T-helper 1 cell (primary cell): ENCODE measurements around the gene MAST4.
A peak's percentile ranks its signal among the peaks of the same experiment; 100 is the strongest.

Source experiments
- DNase-seq, 5 donors: peaks; one replicate each; pipeline ENCODE4 v3.0.0-alpha.2; 2012 to 2020

MAST4 gene

DNA sequence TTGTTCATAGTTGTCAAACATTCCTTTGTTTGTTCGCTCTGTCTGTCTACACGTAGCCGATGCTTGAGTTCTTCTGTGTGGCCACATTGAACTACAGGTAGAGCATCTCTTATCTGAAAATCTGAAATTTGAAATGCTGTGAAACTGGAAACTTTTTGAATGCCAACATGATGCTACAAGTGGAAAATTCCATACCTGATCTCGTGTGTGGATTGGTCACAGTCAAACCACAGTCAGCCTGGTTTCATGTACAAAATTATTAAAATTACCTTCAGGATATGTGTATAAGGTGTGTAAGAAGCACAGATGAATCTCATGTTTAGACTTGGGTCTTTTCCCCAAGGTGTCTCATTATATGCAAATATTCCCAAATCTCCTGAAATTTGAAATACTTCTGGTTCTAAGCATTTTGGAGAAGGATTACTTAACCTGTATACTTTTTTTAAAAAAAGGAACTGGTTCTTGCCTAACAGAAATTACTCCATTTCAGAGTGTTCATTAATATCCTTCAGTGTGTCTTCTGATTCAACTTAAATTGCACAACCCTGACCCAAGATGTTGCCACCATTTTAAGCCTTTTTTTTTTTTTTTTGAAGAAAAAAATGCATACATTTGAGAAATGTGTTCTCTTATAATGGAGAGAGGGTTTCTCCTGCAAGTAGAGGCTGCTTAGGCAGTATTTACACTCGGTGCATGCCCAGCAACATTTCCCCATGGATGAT, 254.3 kb downstream of the MAST4 start:
- no peak for DNase-seq

DNA sequence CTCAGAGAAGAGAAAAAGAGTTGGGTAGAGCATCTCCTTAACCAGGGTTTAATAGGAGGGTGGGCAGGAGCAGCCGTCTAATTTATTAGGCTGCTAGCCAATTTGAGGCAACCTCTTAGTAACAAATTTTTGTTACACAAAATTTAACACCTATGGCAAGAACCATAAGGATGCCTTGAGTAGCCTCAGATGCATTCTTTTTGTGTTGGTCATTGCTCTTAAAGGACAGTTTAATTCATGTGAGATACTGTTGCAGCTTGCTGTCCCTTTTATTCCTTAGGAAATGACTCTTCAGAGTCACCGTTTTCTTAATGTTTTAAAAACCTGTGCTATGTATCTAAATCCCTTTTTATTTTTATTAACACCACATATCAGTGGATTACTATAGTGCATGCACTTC, 255.1 kb downstream of the MAST4 start:
- no peak for DNase-seq

DNA sequence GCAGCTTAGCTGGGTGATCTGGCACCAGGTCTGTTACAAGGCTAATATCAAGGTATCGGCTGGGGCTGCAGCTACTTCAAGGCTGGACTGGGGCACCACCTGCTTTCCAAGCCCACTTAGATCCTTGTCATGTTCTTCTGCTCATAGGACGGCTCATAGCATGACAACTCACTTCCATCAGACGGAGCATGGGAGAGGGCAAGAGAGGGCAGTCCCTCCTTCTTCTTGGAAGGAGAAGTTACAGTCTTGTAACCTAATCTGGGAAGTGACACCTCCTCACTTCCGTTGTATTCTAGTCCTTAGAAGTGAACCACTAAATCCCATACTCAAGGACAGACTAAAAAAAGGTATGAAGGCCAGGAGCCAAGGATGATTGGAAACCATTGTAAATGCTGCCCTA, 258.2 kb downstream of the MAST4 start:
- DNase-seq, result no peak

DNA sequence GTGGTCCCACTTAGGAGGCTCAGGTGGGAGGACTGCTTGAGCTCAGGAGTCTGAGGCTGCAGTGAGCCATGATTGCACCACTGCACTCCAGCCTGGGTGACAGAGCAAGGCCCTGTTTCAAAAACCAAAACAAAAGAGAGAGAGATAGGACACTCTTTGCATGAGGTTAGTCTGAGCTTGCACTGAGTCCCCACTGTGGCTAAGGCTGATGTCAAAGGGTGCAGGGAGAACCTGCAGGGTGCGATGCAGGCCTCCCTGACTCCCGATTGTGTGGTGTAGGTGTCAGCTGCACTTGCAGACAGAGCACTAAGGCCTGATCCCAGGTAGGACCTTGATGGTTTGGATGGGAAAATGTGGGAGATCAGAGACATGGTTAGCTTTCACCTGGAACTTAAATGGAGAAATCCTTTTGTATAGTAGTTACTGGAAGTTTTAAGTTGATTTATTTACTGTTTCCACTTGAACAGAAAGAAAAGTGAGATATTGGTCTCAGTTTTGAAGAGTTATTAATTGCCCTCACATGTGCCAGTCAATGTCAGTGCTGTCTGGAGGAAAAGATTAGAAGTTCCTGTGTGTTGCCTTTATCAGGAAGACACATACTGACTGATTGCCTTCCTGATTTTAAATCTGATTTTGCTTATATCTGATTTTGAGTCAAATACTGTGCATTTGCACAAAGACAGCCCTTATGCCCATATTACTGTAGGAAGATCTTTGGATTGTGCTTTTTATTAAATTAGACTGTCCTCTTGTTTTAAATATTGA, 260.0 kb downstream of the MAST4 start:
- no peak for DNase-seq

DNA sequence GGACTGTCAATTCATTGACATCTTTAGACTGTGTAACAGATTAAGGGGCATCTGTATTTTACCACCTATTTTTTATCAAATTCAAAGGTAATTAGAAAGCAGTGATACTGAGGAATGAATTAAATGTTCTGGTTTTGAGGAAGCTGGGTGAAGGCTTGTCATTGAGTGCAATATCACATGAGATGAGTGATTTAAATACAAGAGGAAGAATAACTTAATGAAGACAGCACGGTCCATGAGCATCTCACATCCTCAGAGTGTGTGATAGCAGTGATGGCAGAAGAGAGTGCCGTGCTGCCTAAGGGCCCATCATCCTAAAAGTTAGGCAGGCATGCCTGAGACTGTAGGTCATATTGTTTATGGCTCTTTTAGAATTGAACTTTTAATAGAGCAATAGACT, 263.3 kb downstream of the MAST4 start:
- no peak for DNase-seq

DNA sequence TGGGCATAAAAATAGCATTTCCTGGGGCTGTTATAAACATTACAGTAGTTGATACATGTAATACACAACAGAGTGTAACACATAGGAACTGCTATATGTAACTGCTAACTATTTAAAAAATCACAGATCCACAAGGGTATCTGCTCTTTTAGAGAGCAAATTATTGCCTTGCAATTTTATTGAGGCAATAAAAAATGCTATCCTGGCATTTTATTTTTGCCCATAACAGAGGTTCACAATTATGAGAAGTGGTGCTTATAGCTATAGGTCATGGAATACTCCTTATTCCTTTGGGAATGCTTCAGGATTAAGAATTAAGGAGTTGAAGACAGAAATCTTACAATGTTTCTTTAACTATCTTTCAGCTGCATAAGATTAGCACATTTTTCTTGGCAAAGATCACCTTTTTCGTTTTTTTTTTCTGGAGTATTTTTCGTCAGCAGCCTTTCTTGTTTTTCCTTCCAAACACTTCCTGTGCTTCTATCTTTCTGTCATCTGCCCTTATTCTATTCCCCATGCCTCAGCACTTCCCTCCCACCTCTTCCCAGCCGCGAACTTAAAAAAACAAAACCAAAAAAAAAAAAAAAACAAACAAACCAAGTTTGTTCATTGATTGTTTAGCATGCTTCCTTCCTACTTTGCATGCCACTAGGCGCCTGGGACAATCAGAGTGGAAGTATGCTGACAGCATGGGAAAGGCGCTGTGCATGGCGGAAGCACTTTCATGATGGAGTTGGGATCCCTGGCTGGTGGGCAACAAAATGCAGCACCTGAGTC, 264.2 kb downstream of the MAST4 start:
- no peak for DNase-seq

DNA sequence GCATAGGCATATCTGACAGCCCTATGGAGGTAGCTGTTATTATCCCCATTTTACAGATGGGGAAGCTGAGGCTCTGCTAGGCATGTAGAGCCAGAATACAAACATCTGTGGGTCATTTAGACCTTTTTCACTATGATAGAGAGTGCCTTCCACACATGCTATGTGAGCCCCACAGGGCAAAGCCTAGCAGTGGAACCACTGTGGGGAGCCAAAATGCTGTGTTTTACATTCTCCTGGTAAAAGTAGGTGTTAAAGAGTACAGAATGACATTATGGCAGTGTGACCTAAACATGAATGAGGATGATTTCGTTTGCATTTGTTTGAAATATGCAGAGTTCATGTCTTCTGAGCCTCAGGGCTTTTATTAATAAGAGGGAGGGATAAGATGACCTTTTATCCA, 265.2 kb downstream of the MAST4 start:
- DNase-seq, result no peak

DNA sequence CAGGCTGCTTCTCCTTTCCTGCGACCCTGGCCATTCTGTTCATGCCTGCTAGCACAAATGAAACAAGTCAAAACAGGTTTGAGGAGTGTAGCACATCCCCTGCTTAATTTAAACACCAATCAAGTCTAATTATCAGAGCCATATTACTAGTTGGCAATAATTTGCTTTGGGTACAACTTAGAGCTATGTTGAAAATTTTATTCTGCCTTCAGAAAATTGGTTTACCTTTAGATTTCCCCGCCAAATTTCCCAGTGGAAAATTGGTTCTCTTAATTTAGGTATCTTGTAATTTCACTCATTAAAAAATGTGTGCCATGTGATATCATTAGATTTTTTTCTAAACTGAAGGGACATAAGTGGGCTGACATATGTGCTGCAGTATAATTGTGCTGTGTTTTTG, 265.8 kb downstream of the MAST4 start:
- no peak for DNase-seq

DNA sequence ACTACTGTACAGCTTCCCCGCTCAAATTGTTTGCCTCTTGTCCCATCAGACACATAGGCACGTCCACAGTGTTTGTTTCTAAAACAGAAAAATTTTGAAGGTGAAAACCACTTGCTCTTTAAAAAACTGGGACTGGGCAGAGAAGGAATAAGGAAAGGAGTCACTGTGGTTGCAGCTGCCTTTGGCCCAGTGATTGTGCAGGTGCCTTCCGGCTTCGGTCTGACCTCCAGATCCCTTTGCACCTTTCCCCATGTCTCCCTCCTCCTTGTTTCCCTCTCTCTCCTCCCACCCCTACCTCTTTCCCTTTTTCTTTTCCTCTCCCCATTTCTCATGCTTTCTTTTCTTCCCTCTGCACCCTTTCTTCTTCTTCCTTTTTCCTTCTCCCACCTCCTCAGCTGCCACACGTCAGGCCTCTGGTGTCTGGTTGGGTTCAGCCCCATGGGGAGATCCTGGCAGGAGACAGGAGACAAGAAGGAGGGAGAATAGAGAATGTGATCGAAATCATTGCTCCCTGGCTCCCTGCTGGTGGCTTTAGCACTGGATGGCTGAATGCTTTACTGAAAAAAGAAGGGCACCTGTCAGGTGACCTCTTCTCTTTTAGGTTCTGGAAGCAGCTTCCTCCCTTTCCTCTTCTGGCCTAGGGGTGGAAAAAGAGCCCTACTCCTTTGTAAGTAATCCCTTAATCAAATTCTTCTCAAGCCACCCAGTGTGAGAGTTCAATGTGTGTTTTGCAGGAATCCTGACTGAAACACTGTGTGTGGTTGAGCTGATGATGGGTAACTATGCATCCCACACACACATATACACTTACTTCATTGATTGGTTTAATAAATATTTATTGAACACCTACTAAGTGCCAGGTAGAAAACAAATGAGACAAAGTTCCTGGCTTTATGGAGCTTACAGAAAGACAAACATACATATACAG, 267.3 kb downstream of the MAST4 start:
- DNase-seq, result no peak

DNA sequence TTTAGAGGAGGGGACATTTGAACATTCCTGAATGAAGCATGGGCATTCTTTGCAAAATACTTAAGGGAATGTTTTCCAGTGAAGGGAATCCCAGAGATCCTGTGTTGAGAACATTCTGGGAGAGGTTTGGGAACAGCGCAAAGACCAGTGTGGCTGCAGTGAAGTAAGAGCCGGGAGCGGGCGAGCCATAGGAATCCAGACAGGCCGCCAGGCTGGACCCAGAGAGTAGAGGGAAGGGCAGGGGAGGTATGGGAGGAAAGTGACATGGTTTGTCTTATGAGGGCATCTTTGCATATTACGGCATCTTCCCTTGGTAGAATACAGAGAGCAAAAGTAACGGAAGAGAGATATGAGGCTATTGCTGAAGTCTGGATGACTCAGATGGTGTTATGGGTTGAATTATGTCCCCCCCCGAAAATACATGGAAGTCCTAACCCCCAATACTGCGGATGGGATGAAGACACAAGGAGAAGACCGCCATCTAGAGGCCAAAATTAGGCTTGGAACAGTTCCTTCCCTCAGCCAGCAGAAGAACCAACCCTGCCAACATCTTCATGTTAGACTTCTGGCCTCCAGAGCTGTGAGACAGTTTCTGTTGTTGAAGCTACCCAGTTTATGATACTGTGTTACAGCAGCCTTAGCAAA, 268.2 kb downstream of the MAST4 start:
- peak in 2 of 5 donors; percentile 6 to 71 for DNase-seq

DNA sequence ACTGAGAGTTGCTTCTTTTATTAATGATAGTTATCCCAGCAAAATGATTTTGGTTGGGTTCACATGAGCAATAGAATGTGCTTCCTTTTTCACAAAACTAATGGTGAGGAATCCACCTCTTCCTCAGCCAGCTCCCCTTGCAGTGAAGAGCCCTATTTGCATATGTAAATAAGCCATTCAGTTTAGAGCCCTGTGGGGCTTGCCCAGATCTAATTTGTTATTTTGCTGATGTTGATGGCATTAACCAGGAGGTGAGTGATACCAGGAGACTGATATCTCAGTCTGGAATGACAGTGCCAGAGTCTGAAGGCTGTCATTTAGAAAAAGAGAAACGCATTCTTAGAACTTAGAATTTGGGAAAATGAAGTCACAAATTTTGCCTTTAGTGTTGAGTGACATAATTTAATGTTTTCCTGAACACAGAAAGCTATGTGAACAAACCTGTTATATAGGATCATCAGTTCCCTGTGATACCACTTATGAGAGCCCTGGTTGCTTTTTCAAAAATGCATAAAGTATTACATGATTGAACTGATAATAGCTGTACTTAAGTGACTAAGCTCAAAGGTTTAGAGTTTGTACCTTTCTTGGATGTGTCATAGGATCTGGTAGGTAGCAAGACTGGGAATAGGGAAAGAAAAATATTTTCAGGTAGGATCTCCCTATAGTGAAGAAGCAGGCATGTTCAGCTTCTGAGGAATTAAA, 271.6 kb downstream of the MAST4 start:
- no peak for DNase-seq

DNA sequence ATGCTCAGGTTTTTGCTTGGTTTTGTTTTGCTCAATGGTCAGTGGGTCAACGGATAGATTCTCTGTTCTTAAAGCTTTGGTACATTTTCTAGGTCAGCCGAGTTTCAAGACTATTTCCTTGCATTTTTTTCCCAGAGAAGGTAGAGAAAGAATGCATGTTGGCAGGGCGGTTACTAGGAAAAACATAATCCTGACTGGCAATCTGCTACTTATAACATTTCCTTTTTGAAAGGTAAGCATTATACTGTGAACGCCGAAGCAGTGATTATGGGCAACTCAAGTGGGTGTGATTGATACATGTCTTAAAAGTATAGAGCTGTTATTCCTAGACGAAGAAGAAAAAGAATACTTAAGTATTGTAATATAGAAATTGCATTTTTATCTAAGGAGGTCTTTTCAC, 273.2 kb downstream of the MAST4 start:
- no peak for DNase-seq

DNA sequence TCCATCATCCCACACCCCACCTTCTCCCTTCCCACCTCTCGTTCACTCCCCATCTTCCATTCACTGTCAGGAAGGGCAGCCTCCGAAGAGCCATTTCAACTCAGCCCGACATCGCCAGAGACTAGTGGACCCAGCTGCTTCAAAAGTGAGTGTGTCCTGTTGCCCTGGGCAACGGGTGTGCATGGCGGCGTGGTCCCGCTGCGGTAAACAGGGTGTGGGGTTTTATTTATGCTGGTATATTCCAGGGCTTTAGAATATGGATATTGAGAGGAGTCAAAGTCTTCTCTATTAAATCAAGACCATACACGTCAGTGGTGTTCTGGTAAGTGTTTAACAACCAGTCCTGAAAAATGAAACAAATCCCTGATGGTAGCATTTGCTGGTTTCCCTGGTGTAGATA, 274.5 kb downstream of the MAST4 start:
- no peak for DNase-seq

DNA sequence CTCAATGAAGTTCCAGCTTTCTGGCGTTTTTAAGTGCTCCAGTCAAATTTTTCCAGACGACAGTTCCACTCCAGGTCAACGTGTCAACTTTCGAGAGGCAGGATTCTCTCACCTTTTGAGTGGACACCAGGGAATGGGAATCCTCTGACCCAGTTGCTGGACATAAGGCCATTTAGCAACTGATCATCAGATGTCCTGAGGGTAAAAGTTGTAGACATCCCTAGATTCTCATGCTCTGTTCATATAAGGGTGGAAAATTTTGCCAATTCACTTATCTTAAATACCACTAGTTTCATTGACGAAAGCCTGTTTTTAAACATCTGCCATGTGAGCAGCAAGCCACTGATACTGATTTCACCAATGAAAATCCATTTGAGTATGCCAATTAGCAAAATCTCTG, 275.5 kb downstream of the MAST4 start:
- DNase-seq, result no peak

DNA sequence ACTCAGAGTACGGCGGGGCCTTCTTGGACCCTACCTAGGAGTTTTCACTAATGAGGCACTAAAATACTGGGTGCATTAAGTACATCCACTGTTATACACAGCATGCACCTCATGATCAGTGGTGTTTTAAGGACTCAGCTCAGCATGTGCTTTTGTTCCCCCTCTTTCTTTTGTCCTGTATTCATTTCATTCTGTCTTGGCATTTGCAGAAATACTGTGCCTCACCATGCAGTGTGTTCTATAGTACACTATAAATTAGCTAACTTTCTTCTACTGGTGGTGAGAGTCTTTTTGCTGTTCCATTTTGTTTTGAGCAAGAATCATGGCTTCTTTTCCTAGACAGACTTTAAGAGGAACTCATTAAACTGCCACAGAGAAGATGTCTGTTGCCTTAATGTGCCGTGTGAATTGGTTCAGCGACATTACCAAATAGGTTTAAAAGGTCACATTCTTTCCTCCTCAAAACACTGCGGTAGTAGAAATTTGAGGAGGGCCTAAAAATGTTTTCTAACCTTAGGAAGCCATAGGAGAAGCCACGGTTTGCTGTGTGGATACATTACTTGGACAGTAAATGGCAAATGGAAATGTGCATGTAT, 276.6 kb downstream of the MAST4 start:
- DNase-seq, result no peak

DNA sequence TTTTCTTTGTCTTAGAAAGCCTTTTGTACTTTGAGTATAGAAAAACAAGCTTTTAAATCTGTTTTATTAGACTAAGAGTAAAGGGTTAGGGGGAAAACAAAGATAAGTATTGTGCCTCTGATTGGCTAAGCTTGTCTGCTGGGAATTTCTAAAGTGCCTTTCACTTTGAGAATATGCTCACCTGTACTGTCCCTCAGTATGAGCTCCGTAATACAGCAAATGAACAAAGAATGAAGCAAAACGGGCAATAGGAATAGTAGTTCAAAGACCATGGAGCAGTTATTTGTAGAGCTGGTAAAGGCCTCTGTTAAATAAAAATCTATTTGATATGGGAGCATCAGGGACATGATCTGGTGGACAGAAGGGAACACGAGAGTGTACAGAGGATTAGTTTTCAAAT, 277.8 kb downstream of the MAST4 start:
- DNase-seq, result no peak

DNA sequence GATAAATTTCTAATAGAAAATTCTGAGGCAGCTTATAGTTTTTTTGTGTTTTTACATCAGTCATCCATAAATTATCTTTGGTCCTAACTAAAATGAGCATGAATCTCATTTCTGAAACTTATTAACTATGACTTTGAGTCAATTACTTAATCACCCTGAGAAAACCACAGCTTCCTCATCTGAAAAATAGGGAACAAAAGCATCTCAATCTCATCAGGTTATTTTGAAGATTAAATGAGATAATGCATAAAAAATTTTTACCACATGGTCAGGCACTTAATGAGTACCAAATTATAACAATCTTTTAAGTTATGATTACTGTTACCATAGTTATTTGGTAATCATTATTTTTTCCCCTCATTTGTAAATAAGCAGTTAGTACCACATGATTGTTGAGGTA, 279.1 kb downstream of the MAST4 start:
- no peak for DNase-seq

DNA sequence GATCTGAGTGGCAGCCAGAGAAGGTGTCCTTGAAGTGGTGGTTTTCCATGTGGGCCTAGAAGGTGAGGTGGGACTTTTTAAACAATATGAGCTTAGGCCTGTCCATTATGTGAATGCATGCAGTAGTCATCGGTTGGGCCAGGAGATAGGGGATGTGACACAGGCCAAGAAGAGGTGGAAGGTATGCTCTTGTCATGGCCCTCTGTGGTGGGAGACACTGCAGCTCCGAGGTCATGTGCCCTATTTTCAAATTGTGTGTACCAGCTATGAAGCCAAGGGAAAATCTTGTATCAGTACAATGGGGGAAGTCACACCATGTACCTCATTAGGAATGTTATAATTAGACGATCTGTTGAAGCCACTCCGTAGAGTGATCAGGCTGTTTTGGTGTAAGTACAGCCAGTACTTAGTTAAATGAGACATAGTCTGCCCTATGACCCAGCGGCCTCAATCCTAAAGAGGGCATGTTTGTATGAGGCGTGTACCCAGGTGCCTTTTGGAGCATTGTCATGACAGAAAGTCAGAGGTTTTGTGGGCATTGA, 280.1 kb downstream of the MAST4 start:
- no peak for DNase-seq

DNA sequence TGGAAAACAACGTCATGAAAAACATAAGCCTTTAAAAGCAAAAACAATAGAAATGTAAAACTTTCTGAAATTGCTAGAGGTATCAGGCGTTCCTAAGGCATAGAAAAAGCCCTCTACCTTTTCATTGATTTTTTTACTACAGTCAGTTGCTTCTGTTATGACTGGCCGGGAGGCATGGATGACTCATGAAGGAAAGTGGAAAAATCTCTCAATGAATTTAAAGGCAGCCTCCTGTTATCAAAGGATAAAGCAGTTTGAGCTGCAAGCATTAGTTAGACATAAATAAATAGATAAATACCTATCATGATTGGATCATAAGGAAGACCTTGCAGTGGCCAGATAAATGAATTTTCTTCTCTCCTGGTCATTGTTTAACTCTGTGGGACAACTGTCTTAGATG, 281.6 kb downstream of the MAST4 start:
- DNase-seq, result peak in 1 of 5 donors; percentile 49

DNA sequence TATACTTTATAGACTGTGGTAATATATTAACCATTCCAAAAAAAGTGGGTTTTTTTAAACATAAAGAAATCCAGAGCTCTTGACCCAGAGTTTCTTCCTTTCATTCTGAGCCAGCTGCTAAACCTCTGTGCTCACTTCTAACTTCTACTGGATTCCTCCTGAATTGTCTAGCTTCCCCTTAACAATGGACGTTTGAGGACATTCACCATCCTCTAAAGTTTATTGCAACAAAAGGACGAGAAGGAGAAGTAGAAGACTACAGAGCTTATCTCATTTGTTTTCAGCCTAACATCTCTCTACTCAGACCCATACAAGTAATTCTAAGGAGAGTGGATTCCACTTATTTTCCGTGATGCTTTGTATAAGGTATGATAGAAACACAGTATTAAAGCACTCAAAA, 284.2 kb downstream of the MAST4 start:
- no peak for DNase-seq
